ENCODE data around the gene CCDC38.

CCDC38 gene

GRCh38 chr12:95940514-95940913 lies 1.9 kb downstream of the CCDC38 start:
- TF ChIP-seq, protein P1, sequence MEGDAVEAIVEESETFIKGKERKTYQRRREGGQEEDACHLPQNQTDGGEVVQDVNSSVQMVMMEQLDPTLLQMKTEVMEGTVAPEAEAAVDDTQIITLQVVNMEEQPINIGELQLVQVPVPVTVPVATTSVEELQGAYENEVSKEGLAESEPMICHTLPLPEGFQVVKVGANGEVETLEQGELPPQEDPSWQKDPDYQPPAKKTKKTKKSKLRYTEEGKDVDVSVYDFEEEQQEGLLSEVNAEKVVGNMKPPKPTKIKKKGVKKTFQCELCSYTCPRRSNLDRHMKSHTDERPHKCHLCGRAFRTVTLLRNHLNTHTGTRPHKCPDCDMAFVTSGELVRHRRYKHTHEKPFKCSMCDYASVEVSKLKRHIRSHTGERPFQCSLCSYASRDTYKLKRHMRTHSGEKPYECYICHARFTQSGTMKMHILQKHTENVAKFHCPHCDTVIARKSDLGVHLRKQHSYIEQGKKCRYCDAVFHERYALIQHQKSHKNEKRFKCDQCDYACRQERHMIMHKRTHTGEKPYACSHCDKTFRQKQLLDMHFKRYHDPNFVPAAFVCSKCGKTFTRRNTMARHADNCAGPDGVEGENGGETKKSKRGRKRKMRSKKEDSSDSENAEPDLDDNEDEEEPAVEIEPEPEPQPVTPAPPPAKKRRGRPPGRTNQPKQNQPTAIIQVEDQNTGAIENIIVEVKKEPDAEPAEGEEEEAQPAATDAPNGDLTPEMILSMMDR (IDR thresholded peaks at IDR 0.05): no peak

GRCh38 chr12:95922231-95922630 lies 20.2 kb downstream of the CCDC38 start:
- TF ChIP-seq, protein P1 (IDR thresholded peaks at IDR 0.05): no peak

GRCh38 chr12:95919110-95919509 lies 23.3 kb downstream of the CCDC38 start:
- TF ChIP-seq, protein P1 (IDR thresholded peaks at IDR 0.05): no peak

- TF ChIP-seq, protein P1 (IDR thresholded peaks at IDR 0.05): peak; percentile 88
These were observed 24.0 kb downstream of the CCDC38 start for GRCh38 chr12:95918194-95918993.

- TF ChIP-seq, protein P1 (IDR thresholded peaks at IDR 0.05): no peak
These were observed 32.5 kb downstream of the CCDC38 start for GRCh38 chr12:95909871-95910270.

GRCh38 chr12:95908573-95908972 lies 33.8 kb downstream of the CCDC38 start:
- TF ChIP-seq, protein P1 (IDR thresholded peaks at IDR 0.05): no peak

DNA sequence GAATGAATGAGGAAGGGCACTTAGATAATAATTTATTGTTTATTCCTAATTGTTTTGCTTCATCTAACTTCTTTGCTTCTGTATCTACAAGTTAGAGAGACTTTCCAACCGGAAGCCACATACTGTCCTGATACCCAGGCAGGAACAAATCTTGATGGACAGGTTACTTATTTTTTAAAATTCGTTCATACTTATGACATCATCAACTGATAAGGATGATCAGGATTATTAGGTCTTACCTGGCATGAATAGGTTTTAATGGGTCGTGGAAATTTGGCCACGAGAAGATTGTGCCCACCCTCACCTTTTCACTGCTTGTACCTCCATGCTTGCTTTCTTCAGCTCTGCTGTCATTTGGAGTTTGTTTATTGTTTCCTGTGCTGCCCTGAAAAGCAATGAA lies 44.3 kb downstream of the CCDC38 start:
- TF ChIP-seq, protein P1 (IDR thresholded peaks at IDR 0.05): no peak

All from LNCAP (cell line).